GM21447 (cell line): ENCODE data around the gene PPP1R11.
"Not testable (repeated sequence)": the region's sequence is repeated elsewhere in the genome, so short reads cannot be mapped to it uniquely, and the experiment has no call there.

Source experiments
- ATAC-seq: cut with Tn5 transposase; IDR thresholded peaks from one replicate; pipeline ENCODE4 v1.9.1; 2021; ENCODE audit not compliant: unreplicated experiment

PPP1R11 gene

GRCh38 chr6:30066577-30067459 lies at the start of gene PPP1R11:
Gene PPP1R11 (plus strand): TSS chr6:30067198. CDS start chr6:30067411, 213 bp downstream.
- peak; percentile 96 for ATAC-seq

GRCh38 chr6:30019819-30020218 lies 47.2 kb upstream of the PPP1R11 start:
- no peak for ATAC-seq

- ATAC-seq, result no peak
Measured at GRCh38 chr6:30020626-30021025, 46.4 kb upstream of the PPP1R11 start.

GRCh38 chr6:30022189-30022588 lies 44.8 kb upstream of the PPP1R11 start:
- ATAC-seq, result no peak

- ATAC-seq, result not testable (repeated sequence)
Measured at GRCh38 chr6:30022712-30023111, 44.3 kb upstream of the PPP1R11 start.

- ATAC-seq, result no peak
Measured at GRCh38 chr6:30025186-30025585, 41.8 kb upstream of the PPP1R11 start.

- no peak for ATAC-seq
Measured at GRCh38 chr6:30029588-30029987, 37.4 kb upstream of the PPP1R11 start.

- no peak for ATAC-seq
Measured at GRCh38 chr6:30031381-30031780, 35.6 kb upstream of the PPP1R11 start.

- ATAC-seq, result not testable (repeated sequence)
Measured at GRCh38 chr6:30033440-30033839, 33.6 kb upstream of the PPP1R11 start.

- ATAC-seq, result no peak
Measured at GRCh38 chr6:30035784-30036183, 31.2 kb upstream of the PPP1R11 start.

- no peak for ATAC-seq
Measured at GRCh38 chr6:30037182-30037788, 29.7 kb upstream of the PPP1R11 start.

- no peak for ATAC-seq
Measured at GRCh38 chr6:30041221-30041620, 25.8 kb upstream of the PPP1R11 start.

GRCh38 chr6:30041821-30042220 lies 25.2 kb upstream of the PPP1R11 start:
- no peak for ATAC-seq

GRCh38 chr6:30042476-30042875 lies 24.5 kb upstream of the PPP1R11 start:
- no peak for ATAC-seq

- no peak for ATAC-seq
Measured at GRCh38 chr6:30042914-30043313, 24.1 kb upstream of the PPP1R11 start.

GRCh38 chr6:30043744-30044143 lies 23.3 kb upstream of the PPP1R11 start:
- no peak for ATAC-seq

- ATAC-seq, result no peak
Measured at GRCh38 chr6:30044630-30045029, 22.4 kb upstream of the PPP1R11 start.

GRCh38 chr6:30047220-30047619 lies 19.8 kb upstream of the PPP1R11 start:
- ATAC-seq, result no peak

- ATAC-seq, result no peak
Measured at GRCh38 chr6:30053682-30054081, 13.3 kb upstream of the PPP1R11 start.

- ATAC-seq, result no peak
Measured at GRCh38 chr6:30055513-30055912, 11.5 kb upstream of the PPP1R11 start.

- no peak for ATAC-seq
Measured at GRCh38 chr6:30060606-30061091, 6.3 kb upstream of the PPP1R11 start.
